HTERT RPE-1 (cell line): ENCODE data around the gene LAMC2.

Experiments used
- in situ Hi-C: fragments of 300-500 bp; cut with MboI; formaldehyde crosslinking; loops from 4 replicates; pipeline ENCODE4 v1.14.3; 2020; ENCODE audit warnings: low sequenced_read_pairs

Gene LAMC2

DNA sequence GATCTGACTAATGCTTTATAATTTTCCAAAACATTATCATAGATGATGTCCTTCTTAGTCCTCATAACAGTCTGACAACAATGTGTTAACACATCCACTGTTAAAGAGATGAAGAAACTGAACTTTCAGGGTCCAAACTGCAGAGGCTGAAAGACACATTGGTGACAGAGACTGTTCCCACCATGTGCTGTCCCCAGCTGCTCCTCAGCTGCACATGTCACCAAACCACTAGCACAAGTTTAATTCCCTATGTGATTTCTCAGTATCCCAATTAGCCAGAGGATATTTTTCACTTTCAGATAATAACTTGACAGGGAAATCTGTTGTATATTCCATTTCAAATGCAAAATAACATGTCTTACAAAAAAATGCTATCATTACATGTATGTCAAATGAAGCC is 24.6 kb downstream of the LAMC2 start:
- in situ Hi-C loops: no loop called here

DNA sequence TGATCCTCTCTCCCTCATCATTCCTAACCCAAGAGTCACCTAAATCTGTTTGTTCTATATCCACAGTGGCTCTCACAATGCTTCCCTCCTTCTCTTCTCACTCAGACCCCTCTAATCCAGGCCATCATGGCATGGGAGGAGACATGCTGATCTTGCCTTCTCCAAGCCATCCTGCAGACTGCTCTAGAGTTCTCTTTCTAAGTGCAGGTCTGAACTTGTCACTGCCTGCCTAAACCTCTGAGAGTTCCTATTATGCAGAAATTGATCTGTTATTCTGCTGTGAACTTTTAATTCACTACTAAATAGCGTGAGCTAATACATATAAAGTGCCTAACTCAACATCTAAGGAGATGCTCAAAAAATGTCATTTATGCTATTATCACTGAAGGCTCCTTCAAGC is 26.8 kb downstream of the LAMC2 start:
- in situ Hi-C loops: no loop called here

DNA sequence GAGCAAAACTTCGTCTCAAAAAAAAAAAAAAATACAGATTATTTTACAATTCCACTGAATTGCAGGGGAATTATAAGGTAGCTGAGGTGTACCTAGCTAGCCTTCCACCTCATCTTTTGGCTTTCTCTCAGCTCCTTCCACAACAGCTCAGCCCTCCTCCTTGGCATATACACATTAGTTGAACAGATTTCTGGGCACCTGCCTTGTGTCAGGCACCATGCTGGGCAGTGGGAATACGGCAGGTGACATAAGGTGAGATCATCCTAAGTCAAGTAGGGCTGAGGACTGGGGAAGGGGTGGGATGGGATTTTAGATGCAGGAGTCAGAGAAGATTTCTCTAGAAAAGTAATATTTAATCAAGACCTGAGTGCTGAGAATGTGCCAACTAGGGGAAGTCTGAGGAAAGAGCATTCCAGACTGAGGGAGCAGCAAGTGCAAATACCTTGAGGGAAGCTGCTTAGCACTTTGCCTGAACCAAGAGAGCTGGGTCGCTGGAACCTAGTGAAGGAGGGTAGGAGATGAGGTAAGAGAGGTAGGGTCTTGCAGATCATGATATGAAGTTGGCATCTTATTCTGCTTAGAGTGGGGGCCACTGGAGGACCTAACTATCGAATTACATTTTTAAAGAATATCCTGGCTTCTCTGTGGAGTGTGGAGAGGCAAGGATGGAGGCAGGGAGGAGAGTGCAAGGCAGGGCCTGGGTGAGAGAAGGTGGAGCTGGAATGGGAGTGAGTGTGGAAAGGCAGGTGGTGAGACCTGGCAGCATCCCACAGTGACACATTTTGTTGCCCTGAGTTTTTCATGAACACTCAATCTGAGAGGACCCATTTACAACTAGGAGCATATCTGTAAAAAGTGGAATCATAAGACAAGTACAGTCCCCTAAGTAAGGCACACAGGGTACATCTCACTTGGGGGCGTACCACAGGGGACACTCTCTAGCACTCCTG is 28.2 kb downstream of the LAMC2 start:
- in situ Hi-C loops: no loop called here

DNA sequence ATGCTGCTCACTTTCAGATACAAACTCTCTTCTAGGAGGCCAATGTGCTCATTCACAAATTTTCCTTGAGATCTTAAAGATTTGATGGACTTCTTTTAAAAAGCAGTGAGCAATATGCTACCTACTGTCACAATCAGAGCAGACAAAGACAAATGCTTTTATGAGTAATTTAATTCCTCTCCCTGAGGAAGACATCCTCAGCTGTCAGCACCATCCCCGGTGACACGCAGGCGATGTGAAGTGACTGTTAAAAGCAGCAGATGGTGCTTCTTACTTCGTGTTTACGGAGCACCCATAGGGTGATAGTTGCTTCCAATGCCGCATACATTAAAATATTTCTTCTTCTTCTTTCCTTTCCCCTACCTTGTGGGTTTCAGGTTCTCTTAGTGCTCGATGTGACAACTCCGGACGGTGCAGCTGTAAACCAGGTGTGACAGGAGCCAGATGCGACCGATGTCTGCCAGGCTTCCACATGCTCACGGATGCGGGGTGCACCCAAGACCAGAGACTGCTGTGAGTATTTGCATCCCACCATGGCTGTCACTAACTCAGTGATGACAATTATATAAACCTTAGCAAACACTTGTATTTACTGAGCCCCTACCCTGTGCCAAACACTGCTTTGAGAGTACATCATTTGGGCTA is 29.1 kb downstream of the LAMC2 start:
- in situ Hi-C loops: no loop called here

DNA sequence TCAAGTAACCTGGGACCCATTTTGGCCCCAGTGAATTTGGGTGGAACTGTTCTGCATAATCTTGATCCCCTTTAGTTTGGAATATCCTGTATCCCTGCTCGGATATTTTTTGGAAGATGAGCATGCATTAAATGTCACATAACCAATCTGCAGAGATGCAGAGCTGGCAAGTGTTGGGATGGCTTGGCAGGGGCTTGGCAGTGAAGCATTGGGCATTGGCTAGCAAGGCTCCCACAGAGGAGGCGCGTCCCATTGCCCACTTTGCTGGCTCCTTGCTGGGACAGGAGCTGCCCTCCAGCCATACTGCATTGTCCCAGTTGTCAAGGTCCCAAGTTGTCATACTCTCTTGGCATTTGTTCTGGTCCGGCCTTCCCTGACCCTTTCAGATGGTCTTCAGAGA is 29.9 kb downstream of the LAMC2 start:
- in situ Hi-C loops: no loop called here

DNA sequence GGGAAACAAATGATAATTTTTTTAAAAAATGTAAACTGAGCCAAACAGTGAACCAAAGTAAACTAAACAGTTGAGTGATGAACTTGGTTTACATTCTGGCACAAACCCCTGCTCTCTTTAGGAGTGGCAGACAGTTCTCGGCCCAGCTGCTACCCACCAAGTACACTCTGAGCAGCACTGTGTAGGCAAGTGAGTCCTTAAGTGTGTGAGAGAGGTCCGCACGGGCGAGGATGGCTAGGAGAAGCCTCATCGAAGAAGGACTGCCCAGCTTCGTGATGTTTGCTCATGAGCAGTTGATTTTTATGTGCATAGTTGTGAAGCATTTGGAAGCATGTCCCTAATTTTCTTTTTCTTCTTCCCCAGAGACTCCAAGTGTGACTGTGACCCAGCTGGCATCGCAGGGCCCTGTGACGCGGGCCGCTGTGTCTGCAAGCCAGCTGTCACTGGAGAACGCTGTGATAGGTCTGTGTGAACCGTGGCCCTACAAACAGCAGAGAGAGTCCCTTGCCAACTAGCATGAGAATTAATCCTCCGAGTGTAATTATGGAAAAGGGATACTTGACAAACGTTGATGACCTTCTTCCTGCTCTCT is 32.1 kb downstream of the LAMC2 start:
- in situ Hi-C loops: no loop called here

DNA sequence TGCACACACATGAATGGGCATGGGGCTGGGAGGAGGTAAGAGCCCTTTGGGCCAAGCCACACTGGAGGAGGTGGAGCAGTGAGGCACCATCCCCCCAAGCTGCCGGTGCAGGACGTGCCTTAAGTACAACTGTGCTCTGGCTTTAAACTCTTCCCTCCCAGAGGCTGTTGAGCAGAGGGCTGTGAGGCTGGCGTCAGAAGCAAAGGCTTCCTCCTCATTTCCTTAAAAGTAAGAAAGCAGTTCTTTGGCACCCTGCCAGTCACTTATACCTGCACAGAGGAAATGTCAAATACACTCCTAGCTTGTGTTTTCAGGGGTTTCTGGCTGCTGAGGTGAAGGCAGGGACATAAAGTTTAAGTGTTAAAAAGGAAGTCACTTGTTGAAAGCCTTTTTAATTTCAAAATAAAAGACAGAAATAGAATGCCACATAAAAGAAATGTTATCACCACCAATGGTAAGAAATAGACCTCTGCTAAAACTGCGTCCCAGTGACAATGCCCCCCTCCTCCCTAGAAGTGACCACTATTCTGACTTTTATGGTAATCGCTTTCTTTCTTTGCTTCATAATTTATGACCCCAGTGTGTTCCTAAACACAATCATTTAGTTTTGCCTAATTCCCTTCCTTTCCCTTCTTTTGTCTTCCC is 33.0 kb downstream of the LAMC2 start:
- in situ Hi-C loops: no loop called here

DNA sequence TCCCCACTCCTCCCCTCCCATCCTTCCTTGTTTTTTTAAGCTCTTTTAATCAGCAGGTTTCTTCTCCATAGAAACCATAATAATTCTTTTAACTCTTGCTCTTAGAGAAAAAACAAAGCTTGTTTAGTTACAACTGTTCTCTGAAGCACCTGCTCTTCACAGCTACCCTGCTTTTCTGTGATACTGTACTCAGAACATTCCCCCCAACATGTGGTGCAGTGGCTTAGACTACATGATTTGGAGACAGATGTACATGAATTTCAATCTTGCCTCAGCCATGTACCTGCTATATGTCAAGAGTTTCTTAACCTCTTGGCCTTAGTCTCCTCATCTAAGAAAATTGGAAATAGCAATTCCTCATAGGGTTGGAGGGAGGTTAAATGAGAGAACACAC is 33.5 kb downstream of the LAMC2 start:
- in situ Hi-C loops: no loop called here

DNA sequence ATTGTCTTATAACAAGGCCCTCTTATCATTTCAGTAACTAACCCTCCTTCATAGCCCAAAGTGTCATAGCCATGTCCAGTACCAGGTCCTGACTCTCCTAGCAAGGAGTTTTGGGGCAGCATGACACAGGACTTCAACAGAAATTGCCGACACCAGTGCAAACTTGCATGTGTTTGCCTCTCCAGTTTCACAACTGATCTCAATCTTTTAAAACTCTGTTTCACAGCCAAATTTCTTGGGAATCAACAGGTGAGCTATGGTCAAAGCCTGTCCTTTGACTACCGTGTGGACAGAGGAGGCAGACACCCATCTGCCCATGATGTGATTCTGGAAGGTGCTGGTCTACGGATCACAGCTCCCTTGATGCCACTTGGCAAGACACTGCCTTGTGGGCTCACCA is 36.8 kb downstream of the LAMC2 start:
- in situ Hi-C loops: no loop called here

DNA sequence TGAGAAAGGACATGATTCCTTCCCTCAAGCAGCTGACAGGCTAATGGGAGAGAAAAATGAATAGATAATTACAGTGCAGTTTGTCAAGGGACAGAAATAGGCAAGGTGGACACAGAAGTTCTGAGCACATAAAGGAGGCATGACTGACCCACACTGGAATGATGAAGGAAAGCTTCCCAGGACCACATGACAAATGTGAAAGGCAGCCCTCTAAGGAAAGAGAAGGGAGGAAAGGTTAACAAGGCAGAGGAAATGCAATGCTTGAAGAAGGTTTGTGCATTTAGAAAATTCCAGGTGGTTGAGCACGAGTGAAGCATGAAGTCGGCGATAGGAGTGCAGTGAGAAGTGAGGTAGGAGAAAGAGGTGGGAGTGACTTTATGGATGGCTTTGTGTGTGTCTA is 37.4 kb downstream of the LAMC2 start:
- in situ Hi-C loops: no loop called here

DNA sequence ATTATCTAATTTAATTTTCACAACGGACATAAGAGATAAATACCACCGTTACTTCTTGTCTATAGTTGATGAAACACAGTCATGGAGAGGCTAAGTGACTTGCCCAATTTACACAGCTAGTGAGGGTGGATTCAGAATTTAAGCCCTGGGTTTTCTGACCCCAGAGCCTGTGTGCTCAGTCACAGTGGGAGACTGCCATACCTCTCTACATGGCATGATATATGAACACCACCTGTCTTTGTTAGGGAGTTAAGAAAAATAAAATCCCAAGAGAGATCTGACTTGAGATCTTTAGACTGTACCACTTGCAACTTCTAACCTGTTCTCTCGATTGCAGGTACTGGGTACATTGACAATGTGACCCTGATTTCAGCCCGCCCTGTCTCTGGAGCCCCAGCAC is 40.3 kb downstream of the LAMC2 start:
- in situ Hi-C loops: no loop called here

DNA sequence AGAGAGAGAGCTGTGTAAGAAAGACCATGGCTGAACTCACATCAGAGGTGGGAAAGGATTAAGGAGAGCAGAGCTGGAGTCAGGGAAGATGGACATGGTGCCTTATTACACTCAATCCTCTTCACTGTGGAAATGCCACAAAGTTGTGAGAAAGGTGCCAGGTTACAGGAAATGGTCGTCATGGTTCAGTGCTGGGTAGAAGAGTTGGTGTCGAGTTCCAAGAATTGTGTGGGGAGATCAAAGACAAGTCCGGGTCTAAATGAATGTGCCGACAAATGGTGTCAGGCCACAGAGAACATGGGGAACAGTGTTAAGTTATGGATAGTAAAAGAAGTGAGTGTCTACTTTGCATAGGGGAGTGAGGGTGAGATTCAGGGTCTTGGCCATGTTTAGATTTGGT is 40.9 kb downstream of the LAMC2 start:
- in situ Hi-C loops: no loop called here

DNA sequence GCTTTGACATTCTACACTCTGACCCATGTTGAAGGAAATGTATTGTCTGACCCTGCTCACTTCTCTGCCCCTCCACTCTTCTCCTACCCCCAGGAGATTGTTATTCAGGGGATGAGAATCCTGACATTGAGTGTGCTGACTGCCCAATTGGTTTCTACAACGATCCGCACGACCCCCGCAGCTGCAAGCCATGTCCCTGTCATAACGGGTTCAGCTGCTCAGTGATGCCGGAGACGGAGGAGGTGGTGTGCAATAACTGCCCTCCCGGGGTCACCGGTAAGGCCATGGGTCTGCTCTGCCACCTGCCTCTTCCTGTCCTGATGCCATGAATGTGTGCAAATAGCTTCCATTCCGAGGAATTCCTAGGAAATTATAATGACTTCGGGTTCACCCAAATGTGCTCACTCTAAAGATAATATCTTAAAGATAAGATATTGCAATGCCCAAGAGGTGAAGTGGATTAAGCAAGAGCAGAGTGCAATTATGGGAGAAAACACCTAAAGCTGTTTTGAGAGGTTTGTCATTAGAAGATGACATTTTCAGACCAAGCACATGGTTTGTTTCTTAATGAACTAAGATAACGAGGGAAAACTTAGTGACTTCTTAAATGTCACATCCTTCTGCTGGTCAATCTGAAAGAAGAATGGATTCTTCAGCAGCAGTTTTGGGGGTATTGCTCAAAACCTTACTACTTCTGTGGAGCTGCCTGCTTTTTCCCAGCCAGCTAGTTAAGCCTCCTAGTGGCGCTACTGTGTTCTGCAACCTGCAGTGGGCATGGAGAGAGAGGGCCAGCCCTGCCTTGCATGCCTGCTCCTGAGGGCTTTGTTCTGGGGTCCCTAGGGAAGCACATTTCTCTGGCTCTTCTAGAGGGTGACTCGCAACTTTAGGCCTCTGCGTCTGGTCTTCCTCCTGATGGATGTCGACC is 41.6 kb downstream of the LAMC2 start:
- in situ Hi-C loops: no loop called here

DNA sequence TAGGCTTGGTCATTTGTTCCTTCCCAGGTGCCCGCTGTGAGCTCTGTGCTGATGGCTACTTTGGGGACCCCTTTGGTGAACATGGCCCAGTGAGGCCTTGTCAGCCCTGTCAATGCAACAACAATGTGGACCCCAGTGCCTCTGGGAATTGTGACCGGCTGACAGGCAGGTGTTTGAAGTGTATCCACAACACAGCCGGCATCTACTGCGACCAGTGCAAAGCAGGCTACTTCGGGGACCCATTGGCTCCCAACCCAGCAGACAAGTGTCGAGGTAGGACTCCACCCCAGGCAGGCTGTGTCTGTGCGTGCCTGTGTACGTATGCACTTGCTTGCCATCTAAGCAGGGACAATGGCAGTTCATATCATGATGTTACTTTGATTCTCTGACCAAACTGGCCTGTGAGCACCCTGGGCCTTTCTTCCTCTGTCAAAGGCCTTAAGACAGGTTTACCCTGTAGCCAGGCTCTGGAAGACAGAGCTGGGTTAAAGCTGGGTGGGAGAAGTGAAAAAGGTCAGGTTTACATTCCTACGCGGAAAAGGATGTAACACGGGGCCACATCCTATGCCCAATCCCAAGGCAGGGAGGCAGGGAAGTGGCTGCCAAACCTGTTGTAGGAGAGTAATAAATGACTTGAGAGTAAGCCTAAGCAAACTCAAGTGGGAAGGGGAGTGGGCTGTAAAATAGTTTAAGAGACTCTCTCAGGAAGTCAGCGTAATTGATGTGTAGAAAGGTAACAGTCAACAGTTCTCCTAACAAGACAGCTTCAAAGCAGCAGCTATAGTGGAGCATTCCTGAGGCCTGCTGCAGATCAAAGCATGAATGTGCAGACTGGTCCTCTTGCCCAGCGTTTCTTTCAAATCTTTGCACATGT is 42.5 kb downstream of the LAMC2 start:
- in situ Hi-C loops: no loop called here

DNA sequence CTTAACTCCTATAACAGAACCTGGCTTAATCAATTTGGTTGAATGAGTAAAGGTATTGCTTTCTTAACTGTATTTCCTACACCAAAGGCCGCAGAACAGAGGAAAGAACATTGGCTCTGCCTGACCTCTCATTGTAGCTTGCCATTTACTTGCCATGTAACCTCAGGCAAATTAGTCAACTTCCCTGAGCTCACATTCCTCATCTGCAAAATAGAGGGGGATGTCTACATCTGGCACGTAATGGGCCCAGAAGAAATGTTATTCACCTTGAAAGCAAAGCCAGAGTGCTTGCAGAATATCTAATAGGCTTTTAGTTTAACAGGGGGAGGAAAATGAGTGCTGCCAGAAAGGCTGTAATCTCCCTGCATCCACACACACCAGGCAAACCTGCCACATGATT is 44.3 kb downstream of the LAMC2 start:
- in situ Hi-C loops: no loop called here

DNA sequence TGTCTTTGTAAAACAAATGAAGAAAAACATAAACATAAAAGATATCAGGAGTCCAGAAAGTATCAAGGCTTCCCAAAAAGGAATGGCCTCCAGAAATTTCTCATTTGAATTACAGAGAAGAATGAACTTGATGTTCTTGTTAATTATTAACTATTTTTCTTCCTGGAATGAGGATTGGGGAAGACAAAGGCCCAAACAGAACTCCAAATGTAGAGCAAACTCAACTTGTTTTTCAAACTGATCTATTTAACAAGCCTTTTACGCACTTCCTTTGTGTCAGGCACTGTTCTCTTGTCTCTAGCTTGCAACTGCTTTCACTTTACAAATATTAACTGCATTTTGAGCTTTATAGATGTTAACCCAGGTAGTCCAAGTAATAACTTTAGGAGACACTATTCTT is 45.5 kb downstream of the LAMC2 start:
- in situ Hi-C loops: no loop called here

DNA sequence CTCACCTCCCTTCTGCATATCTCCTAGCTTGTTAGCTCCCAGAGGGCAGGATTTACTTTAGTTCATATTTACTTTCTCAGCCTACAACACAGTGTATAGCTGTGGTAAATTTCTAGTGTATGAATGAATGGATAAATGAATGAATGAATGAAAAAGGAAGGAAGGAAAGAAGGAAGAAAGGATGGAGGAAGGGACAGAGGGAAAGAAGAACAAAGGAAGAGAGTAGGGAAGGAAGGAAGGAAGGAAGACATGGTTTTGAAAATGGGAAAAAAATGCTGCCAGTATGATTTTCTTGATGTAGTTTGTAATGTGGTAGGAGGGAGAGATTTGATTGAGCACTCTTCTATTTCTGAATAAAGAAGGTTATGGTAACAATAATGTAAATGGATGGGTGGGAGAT is 47.0 kb downstream of the LAMC2 start:
- in situ Hi-C loops: no loop called here

DNA sequence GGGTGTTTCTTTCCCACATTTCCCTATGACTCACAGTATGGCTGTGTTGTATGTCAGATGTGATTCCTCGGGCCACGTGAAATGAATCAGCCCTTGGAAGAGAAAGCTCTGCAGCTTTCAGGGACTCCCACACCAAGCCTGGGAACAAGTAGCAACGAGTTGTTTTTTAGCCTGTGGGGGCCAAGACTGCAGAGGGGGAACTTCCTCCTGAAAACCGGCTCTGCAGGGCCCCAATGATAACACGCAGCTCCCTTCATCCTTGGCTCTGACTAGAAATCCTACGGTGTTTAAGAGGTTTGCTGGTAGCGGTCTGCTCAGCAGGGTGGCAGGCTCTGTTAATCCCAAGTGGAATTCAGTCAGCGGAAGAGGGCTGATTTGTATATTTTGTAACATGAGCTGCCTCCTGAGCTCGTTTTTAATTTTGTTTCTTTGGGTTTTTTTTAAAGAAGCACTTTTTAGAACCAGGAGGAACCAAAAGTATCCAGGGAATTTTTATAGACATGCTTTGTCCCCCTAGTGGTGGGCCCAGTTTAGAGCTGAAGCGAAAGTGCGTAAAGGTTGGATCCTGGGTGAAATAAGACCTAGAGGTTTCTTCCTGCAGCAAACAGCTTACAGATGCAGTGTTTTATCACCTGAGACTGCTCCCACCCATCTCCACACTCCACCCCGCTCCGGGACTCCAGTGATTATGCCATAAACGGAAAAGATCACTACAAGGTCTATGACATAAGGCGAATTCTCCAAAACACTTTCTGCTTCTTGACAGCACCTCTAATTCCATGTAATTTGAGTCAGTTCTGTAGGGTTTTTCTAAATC is 48.8 kb downstream of the LAMC2 start:
- in situ Hi-C loops: no loop called here

DNA sequence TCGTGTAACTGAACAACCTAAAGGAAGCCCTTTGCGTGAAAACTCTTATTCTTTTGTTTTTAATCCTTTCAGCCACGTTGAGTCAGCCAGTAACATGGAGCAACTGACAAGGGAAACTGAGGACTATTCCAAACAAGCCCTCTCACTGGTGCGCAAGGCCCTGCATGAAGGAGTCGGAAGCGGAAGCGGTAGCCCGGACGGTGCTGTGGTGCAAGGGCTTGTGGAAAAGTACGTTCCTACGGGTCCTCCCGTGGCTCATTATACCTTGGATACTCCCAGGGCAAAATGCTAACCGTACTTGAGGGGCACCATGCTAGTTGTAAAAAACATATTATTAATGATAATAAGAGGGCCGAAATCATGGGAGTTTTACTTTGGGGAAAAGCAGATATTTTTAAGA is 49.4 kb downstream of the LAMC2 start:
- in situ Hi-C loops: no loop called here
